ENCODE measurements around the gene ATP5F1D. TPM values are rescaled to one million over a fixed set of nuclear protein-coding genes. Genes with fewer than 3 reads are reported as not detected.

Gene ATP5F1D
- total RNA-seq, 6 donors from 2014 or later = 56.0 to 187 (median 113) TPM

GRCh38 chr19:1249298-1249989 is 7.9 kb downstream of the ATP5F1D start:
- H3K4me1 ChIP-seq = peaks cover 45 to 64% (median 57%) of the 10 kb centered on the region in 4 donors
- H3K9me3 ChIP-seq = peaks cover 0 to 4% (median 0%) of the 10 kb centered on the region in 4 donors
- 1% methylated on average over 24 of the region's 102 CpGs; no CpG with 5 or more reads in 1 of the 2 donors for WGBS, 2 donors

DNA sequence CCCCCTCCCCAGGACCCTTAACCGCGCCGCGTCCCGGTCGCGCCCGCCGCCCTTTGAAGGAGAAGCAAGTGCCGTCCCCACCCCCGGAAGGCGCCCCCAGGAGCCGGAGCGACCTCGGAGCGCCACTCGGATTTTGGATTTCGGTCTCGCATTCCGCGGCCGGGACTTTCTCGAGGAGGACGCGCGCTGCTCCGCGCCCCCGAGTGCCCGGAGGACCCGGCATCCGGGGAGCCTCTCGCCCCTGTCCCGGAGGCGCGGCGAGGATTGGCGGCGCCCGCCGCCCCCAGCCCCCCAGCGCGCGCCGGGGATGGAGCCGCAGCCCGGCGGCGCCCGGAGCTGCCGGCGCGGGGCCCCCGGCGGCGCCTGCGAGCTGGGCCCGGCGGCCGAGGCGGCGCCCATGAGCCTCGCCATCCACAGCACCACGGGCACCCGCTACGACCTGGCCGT is 8.5 kb downstream of the ATP5F1D start:
- H3K36me3 ChIP-seq = peaks cover 12 to 37% (median 27%) of the 10 kb centered on the region in 4 donors
- no peaks in the 10 kb centered on the region for H3K27me3 ChIP-seq
- peak overlapping the region; percentile 97 to 100 (median 100) for H3K27ac ChIP-seq
- ATAC-seq (ENCODE audit: low FRiP score in 2 of 2) = no peak
- peaks cover 0 to 4% (median 0%) of the 10 kb centered on the region in 4 donors for H3K9me3 ChIP-seq
- WGBS, 2 donors = 0% methylated on average over 6 of the region's 67 CpGs; no CpG with 5 or more reads in 1 of the 2 donors
- DNase-seq = no peak
- H3K4me1 ChIP-seq = peaks cover 45 to 64% (median 57%) of the 10 kb centered on the region in 4 donors
- TF ChIP-seq POLR2AphosphoS5 (IDR thresholded peaks at IDR 0.05) = no peak
- TF ChIP-seq EP300 (IDR thresholded peaks at IDR 0.05) = no peak
- TF ChIP-seq CTCF (IDR thresholded peaks at IDR 0.05) = peak in 1 of 6 experiments; percentile 4
- peak in 1 of 4 donors; percentile 7 for TF ChIP-seq POLR2A (IDR thresholded peaks at IDR 0.05)
- peak overlapping the region; percentile 75 to 97 (median 92) for H3K4me3 ChIP-seq

More at GRCh38 chr19:1249298-1249989, 7.9 kb downstream of the ATP5F1D start:
- peak; percentile 96 to 99 for DNase-seq
- TF ChIP-seq EP300 (IDR thresholded peaks at IDR 0.05) (peak; percentile 25 to 90 (median 75)), POLR2A (IDR thresholded peaks at IDR 0.05) (peak; percentile 79 to 98 (median 95)), CTCF (IDR thresholded peaks at IDR 0.05) (no peak), POLR2AphosphoS5 (IDR thresholded peaks at IDR 0.05) (peak; percentile 96)
- ATAC-seq (ENCODE audit: low FRiP score in 2 of 2) = peak; percentile 9 to 59
- Histone ChIP-seq H3K4me3 (peak overlapping the region; percentile 75 to 97 (median 92)), H3K36me3 (peaks cover 7 to 31% (median 21%) of the 10 kb centered on the region in 4 donors), H3K27ac (peak overlapping the region; percentile 99 to 100 (median 100)), H3K27me3 (no peaks in the 10 kb centered on the region)

DNA sequence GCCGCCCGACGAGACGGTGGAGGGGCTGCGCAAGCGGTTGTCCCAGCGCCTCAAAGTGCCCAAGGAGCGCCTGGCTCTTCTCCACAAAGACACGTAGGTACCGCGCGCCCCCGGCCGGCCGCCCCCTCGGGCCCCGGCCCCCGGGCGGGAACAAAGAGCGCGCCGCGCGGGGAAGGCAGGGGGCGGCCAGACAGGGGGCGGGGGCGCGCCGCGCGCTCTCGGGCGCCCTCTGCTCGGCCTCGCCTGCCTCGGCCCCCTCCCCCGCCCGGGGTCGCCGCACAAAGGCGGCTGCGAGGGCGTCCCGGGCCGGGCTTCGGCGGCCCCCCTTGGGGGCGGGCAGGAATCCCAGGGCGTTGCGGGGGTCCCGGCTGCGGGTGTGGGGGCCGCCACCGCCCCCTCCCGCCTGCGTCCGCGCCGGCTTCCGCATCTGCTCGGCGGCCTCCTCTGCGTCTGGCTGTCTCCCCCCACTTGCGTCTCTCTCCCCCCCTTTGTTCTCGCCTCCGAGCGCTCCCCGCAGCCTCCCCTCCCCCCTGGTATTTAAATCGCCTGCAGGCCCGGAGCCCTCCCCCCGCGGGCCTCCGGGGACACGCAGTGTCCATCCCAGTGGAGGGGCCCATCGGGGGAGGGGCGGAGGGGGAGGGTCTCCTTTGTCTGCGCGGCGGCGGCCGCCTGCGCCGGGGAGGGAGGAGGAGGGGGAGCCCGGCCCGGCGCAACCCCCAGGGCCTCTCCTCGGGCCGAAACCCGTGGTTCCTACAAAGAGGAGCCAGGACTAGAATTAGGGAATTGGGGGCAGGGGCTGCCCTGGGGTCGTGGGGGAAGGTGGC is 9.1 kb downstream of the ATP5F1D start:
- WGBS, 2 donors = 0% methylated on average over 17 to 39 of the region's 90 CpGs
- peaks cover 19 to 43% (median 33%) of the 10 kb centered on the region in 4 donors for H3K36me3 ChIP-seq
- TF ChIP-seq EP300 (IDR thresholded peaks at IDR 0.05) = no peak
- TF ChIP-seq POLR2AphosphoS5 (IDR thresholded peaks at IDR 0.05) = no peak
- peak in 1 of 4 donors; percentile 11 for TF ChIP-seq POLR2A (IDR thresholded peaks at IDR 0.05)
- no peak for TF ChIP-seq CTCF (IDR thresholded peaks at IDR 0.05)
- no peaks in the 10 kb centered on the region for H3K27me3 ChIP-seq
- ATAC-seq (ENCODE audit: low FRiP score in 2 of 2) (no peak), DNase-seq (peak in 1 of 2 donors; percentile 89)
- H3K27ac ChIP-seq = peak overlapping the region; percentile 97 to 100 (median 100)
- peaks cover 0 to 4% (median 0%) of the 10 kb centered on the region in 4 donors for H3K9me3 ChIP-seq
- H3K4me1 ChIP-seq = peaks cover 45 to 64% (median 57%) of the 10 kb centered on the region in 4 donors
- peak overlapping the region; percentile 75 to 97 (median 92) for H3K4me3 ChIP-seq

- 0 to 1% methylated on average over 2 to 38 of the region's 41 CpGs for WGBS, 2 donors
- peaks cover 0 to 4% (median 0%) of the 10 kb centered on the region in 4 donors for H3K9me3 ChIP-seq
- peaks cover 19 to 52% (median 42%) of the 10 kb centered on the region in 4 donors for H3K36me3 ChIP-seq
- no peaks in the 10 kb centered on the region for H3K27me3 ChIP-seq
- DNase-seq (peak; percentile 84 to 90), ATAC-seq (ENCODE audit: low FRiP score in 2 of 2) (peak; percentile 0 to 1)
- peak overlapping the region; percentile 97 to 100 (median 100) for H3K27ac ChIP-seq
- peak overlapping the region; percentile 75 to 97 (median 92) for H3K4me3 ChIP-seq
- TF ChIP-seq EP300 (IDR thresholded peaks at IDR 0.05) = no peak
- peak; percentile 70 to 74 for TF ChIP-seq POLR2AphosphoS5 (IDR thresholded peaks at IDR 0.05)
- TF ChIP-seq CTCF (IDR thresholded peaks at IDR 0.05) = no peak
- peak in 2 of 4 donors; percentile 18 to 65 for TF ChIP-seq POLR2A (IDR thresholded peaks at IDR 0.05)
- peaks cover 44 to 64% (median 56%) of the 10 kb centered on the region in 4 donors for H3K4me1 ChIP-seq
Observed at GRCh38 chr19:1251330-1252220, 10.0 kb downstream of the ATP5F1D start.

Data from upper lobe of left lung (tissue), 6 donors.